Tibial nerve (tissue), 3 donors: ENCODE data around the gene NMRK2.

Experiments used
- POLR2A ChIP-seq, 2 donors: fragments of 450-650 bp; IDR thresholded peaks; one replicate each; pipeline ENCODE4 v1.6.1; 2017; ENCODE audit warnings: antibody characterized with exemption in 2 of 2, mild to moderate bottlenecking in 2 of 2, moderate library complexity in 2 of 2
- TF ChIP-seq, protein P1 (sequence below), 5 experiments: fragments of 200-600 bp in 3 of 5; fragments of 450-650 bp in 2 of 5; sonication (generic) in 3 of 5; IDR thresholded peaks; one replicate each; pipeline ENCODE4 v1.5.1; 2016 to 2019; ENCODE audit warnings: antibody characterized with exemption in 5 of 5, mild to moderate bottlenecking in 3 of 5, moderate library complexity in 2 of 5

DNA sequence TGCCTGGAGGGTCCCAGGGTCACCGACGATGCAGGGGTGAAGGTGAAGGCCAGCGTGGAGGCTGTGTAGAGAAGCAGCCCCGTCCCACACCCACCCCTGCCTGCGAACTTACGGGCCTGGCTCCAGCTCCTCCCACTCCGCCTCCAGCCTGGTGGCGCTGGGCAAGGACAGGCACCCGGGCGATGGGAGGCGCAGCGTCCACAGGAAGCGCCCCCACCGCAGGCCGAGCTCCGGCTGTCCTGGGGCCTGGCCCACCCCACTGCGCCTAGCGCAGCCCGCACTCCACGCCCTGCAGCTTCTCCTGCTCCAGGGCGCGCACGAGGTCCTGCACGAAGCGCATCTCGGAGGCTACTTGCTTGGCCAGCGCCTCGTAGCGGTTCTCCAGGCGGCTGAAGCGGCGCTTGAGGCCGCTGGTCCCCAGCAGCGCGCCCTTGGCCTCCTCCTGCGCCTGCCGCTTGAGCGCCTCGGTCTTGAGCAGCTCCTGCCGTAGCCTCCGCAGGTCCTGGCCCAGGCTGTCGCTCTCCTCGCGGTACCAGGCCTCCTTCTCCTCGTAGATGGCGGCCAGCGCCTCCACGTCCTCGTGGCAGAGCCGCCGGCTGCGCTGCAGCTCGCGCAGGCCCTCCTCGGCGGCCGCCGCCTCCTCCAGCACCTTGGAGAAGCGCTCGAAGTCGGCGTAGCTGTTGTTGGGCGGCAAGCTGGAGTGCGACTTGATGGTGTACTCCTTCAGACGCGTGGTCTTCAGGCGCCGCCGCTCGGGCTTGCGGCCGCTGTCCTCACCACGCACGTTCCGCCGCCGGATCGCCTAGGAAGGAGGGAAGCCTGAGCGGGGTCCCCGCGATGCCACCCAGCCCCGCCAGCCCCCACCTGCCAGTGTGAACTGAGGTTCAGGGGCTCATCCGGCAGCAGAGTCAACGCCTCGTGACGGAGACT, 26.2 kb downstream of the NMRK2 start:
- TF ChIP-seq, protein P1, sequence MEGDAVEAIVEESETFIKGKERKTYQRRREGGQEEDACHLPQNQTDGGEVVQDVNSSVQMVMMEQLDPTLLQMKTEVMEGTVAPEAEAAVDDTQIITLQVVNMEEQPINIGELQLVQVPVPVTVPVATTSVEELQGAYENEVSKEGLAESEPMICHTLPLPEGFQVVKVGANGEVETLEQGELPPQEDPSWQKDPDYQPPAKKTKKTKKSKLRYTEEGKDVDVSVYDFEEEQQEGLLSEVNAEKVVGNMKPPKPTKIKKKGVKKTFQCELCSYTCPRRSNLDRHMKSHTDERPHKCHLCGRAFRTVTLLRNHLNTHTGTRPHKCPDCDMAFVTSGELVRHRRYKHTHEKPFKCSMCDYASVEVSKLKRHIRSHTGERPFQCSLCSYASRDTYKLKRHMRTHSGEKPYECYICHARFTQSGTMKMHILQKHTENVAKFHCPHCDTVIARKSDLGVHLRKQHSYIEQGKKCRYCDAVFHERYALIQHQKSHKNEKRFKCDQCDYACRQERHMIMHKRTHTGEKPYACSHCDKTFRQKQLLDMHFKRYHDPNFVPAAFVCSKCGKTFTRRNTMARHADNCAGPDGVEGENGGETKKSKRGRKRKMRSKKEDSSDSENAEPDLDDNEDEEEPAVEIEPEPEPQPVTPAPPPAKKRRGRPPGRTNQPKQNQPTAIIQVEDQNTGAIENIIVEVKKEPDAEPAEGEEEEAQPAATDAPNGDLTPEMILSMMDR (IDR thresholded peaks at IDR 0.05) = no peak
- no peak for TF ChIP-seq POLR2A (IDR thresholded peaks at IDR 0.05)
